Gastroesophageal sphincter (tissue), 4 donors: ENCODE data around the gene CPSF4L. TPM values are rescaled to one million over a fixed set of nuclear protein-coding genes. Genes with fewer than 3 reads are reported as not detected.

Source experiments
- ATAC-seq: fragments of 150-250 bp; one replicate; pipeline ENCODE4 v1.9.1; 2016; ENCODE audit warnings: mild to moderate bottlenecking, moderate library complexity
- H3K27ac ChIP-seq, 4 donors: fragments of 200-600 bp; sonication (generic) in 3 of 4; 1 replicate in 3 of 4; 2 replicates in 1 of 4; pipeline ENCODE4 v1.5.1; 2016 to 2019
- H3K27me3 ChIP-seq: fragments of 200-600 bp; sonication (generic); one replicate; pipeline ENCODE4 v1.5.1; 2019
- H3K36me3 ChIP-seq, 2 donors: fragments of 200-600 bp; sonication (generic); one replicate each; pipeline ENCODE4 v1.5.1; 2019; ENCODE audit warnings: control low read depth in 1 of 2
- H3K4me1 ChIP-seq, 3 donors: fragments of 200-600 bp; sonication (generic); 1 replicate in 2 of 3; 2 replicates in 1 of 3; pipeline ENCODE4 v1.5.1; 2016 to 2019; ENCODE audit warnings: control low read depth in 2 of 3
- H3K4me3 ChIP-seq, 2 donors: fragments of 200-600 bp; sonication (generic); one replicate each; pipeline ENCODE4 v1.5.1; 2019; ENCODE audit warnings: mild to moderate bottlenecking in 1 of 2, moderate library complexity in 1 of 2
- H3K9me3 ChIP-seq, 3 donors: fragments of 200-600 bp; sonication (generic); one replicate each; pipeline ENCODE4 v1.5.1; 2017 to 2019; ENCODE audit warnings: control low read depth in 2 of 3
- CTCF ChIP-seq, 4 experiments: fragments of 200-600 bp in 2 of 4; fragments of 450-650 bp in 2 of 4; sonication (generic) in 1 of 4; IDR thresholded peaks; one replicate each; pipeline ENCODE4 v1.5.1; 2017 to 2019; ENCODE audit warnings: antibody characterized with exemption in 4 of 4, mild to moderate bottlenecking in 2 of 4, moderate library complexity in 2 of 4
- EP300 ChIP-seq: sonication (generic); formaldehyde crosslinking; IDR thresholded peaks from one replicate; pipeline ENCODE4 v1.6.1; 2017; ENCODE audit warnings: antibody characterized with exemption, mild to moderate bottlenecking
- POLR2A ChIP-seq, 2 donors: fragments of 450-650 bp; IDR thresholded peaks; one replicate each; pipeline ENCODE4 v1.6.1; 2017; ENCODE audit warnings: antibody characterized with exemption in 2 of 2, mild to moderate bottlenecking in 2 of 2, moderate library complexity in 1 of 2
- POLR2AphosphoS5 ChIP-seq: sonication (generic); formaldehyde crosslinking; IDR thresholded peaks from one replicate; pipeline ENCODE4 v1.6.1; 2017; ENCODE audit warnings: antibody characterized with exemption
- WGBS, 2 donors: methylation state at CpG; one replicate each; pipeline ENCODE4 v1.1.5; 2018; ENCODE audit warnings: low coverage in 1 of 2; 5-methylcytosine and 5-hydroxymethylcytosine counted together
- total RNA-seq, 4 donors: library from RNA; depleted of rRNA; stranded (reverse); fragments of >200 nt; gene quantifications; one replicate each; pipeline ENCODE4 v1.1.0, GENCODE V29; 2016

The CPSF4L gene
- total RNA-seq, 4 donors from 2014 or later: not detected

DNA sequence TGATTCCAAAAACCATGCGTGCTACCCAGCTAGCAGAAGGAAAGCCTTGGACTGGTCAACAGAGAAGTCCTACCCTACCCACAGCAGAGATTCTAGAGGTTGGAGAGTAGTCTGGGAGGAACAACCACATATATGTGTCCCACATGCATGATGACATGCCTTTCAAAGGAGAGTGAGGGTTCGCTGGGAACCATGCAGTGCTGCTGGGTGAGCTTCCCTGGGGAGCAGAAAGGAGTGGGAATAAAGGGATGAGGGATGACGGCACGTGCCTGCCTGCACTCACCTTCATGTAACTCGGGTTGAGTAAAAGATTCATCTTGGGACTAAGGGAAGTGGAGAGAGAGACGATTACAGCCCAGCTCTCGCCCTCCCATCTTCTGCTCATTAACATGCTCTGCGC is 9.8 kb downstream of the CPSF4L start:
- H3K4me1 ChIP-seq: peaks cover 0 to 13% (median 0%) of the 10 kb centered on the region in 3 donors
- H3K9me3 ChIP-seq: no peaks in the 10 kb centered on the region
- H3K27ac ChIP-seq: no peak overlapping the region
- WGBS, 2 donors: 64 to 69% methylated on average over 4 to 6 of the region's 8 CpGs
- no peak for ATAC-seq
- no peaks in the 10 kb centered on the region for H3K27me3 ChIP-seq
- no peak overlapping the region for H3K4me3 ChIP-seq
- TF ChIP-seq EP300 (no peak), CTCF (IDR thresholded peaks at IDR 0.05) (no peak), POLR2A (IDR thresholded peaks at IDR 0.05) (no peak), POLR2AphosphoS5 (no peak)
- H3K36me3 ChIP-seq: peaks cover 0 to 23% of the 10 kb centered on the region in 2 donors

GRCh38 chr17:73250851-73251640 is 10.6 kb downstream of the CPSF4L start:
- 40 to 93% methylated on average over 1 to 5 of the region's 10 CpGs for WGBS, 2 donors
- peaks cover 0 to 31% of the 10 kb centered on the region in 2 donors for H3K36me3 ChIP-seq
- ATAC-seq: no peak
- H3K27me3 ChIP-seq: no peaks in the 10 kb centered on the region
- no peaks in the 10 kb centered on the region for H3K9me3 ChIP-seq
- H3K4me3 ChIP-seq: no peak overlapping the region
- TF ChIP-seq POLR2A (IDR thresholded peaks at IDR 0.05): no peak
- TF ChIP-seq EP300: no peak
- no peak for TF ChIP-seq CTCF (IDR thresholded peaks at IDR 0.05)
- no peak for TF ChIP-seq POLR2AphosphoS5
- H3K4me1 ChIP-seq: peaks cover 0 to 7% (median 0%) of the 10 kb centered on the region in 3 donors
- no peak overlapping the region for H3K27ac ChIP-seq

GRCh38 chr17:73249700-73250099 is 12.0 kb downstream of the CPSF4L start:
- 60 to 76% methylated on average over 8 of the region's 8 CpGs for WGBS, 2 donors
- Histone ChIP-seq H3K36me3 (peaks cover 0 to 45% of the 10 kb centered on the region in 2 donors), H3K4me3 (no peak overlapping the region), H3K9me3 (no peaks in the 10 kb centered on the region), H3K4me1 (no peaks in the 10 kb centered on the region), H3K27ac (no peak overlapping the region), H3K27me3 (no peaks in the 10 kb centered on the region)
- no peak for TF ChIP-seq POLR2A (IDR thresholded peaks at IDR 0.05)
- no peak for TF ChIP-seq CTCF (IDR thresholded peaks at IDR 0.05)
- no peak for TF ChIP-seq POLR2AphosphoS5
- no peak for TF ChIP-seq EP300
- no peak for ATAC-seq

- Histone ChIP-seq H3K4me3 (no peak overlapping the region), H3K9me3 (no peaks in the 10 kb centered on the region), H3K27me3 (no peaks in the 10 kb centered on the region), H3K4me1 (no peaks in the 10 kb centered on the region), H3K36me3 (peaks cover 0 to 57% of the 10 kb centered on the region in 2 donors), H3K27ac (no peak overlapping the region)
- TF ChIP-seq POLR2AphosphoS5: no peak
- WGBS, 2 donors: 75 to 77% methylated on average over 10 of the region's 10 CpGs
- ATAC-seq: no peak
These were observed 13.1 kb downstream of the CPSF4L start for GRCh38 chr17:73248532-73248931.

- Histone ChIP-seq H3K4me3 (no peak overlapping the region), H3K27me3 (no peaks in the 10 kb centered on the region), H3K4me1 (no peaks in the 10 kb centered on the region), H3K36me3 (peaks cover 0 to 65% of the 10 kb centered on the region in 2 donors), H3K27ac (no peak overlapping the region), H3K9me3 (no peaks in the 10 kb centered on the region)
- WGBS, 2 donors: 87 to 93% methylated on average over 2 of the region's 2 CpGs
- no peak for ATAC-seq
- TF ChIP-seq CTCF (IDR thresholded peaks at IDR 0.05): no peak
- TF ChIP-seq POLR2AphosphoS5: no peak
- no peak for TF ChIP-seq POLR2A (IDR thresholded peaks at IDR 0.05)
- TF ChIP-seq EP300: no peak
These were observed 14.0 kb downstream of the CPSF4L start for GRCh38 chr17:73247726-73248125.
